Measurements from ENCODE around the gene SOWAHA. TPM values are rescaled to one million over a fixed set of nuclear protein-coding genes. Genes with fewer than 3 reads are reported as not detected.

SOWAHA gene
- total RNA-seq, 1 experiment from 2014 or later, result 0.39 TPM

GRCh38 chr5:132850066-132850465, 37.0 kb downstream of the SOWAHA start:
- Histone ChIP-seq H3K4me2 (ENCODE audit: low read length) (no peak overlapping the region), H3K36me3 (ENCODE audit: control insufficient read depth in 1 of 2, insufficient read depth in 2 of 2, low read length in 2 of 2) (no peaks in the 10 kb centered on the region), H3K27me3 (ENCODE audit: insufficient read depth, low read length) (no peaks in the 10 kb centered on the region), H4K20me1 (ENCODE audit: insufficient read depth) (no peaks in the 10 kb centered on the region), H3K4me1 (ENCODE audit: control insufficient read depth in 1 of 2, insufficient read depth in 2 of 2, low read length in 2 of 2) (no peaks in the 10 kb centered on the region), H3K4me3 (replicated peaks in 1 of 2; ENCODE audit: low read depth in 1 of 2, low read length in 2 of 2) (no peak overlapping the region), H3K27ac (ENCODE audit: low read depth, low read length) (no peak overlapping the region), H3K9ac (ENCODE audit: low read length) (no peak overlapping the region), H3K9me2 (ENCODE audit: insufficient read depth) (no peaks in the 10 kb centered on the region), H2AFZ (ENCODE audit: low read depth, low read length, poor library complexity, severe bottlenecking) (no peak overlapping the region), H3K9me3 (ENCODE audit: control insufficient read depth in 1 of 2, insufficient read depth in 1 of 2, low read depth in 1 of 2, low read length in 2 of 2) (no peaks in the 10 kb centered on the region), H3K79me2 (ENCODE audit: insufficient read depth, low read length) (no peaks in the 10 kb centered on the region)
- CTCF ChIA-PET, result interaction anchor here (1.3 kb wide), 1 partner anchor 30 kb away, joined by 3 read pairs; no protein-coding TSS in a partner anchor
- intact Hi-C loops (cut with micrococcal nuclease), result no loop called here
- RAD21 ChIA-PET (ENCODE audit: low non-redundant PET in 1 of 2, low total read pairs in 2 of 2, uncharacterized antibody in 2 of 2, unreplicated experiment in 2 of 2), result no interaction called here
- POLR2A ChIA-PET, result no interaction called here
- no peak for DNase-seq (ENCODE audit: low read depth, low spot score)
- BruUV-seq (replicated peaks), result no TSS peak
- TF ChIP-seq YY1 (IDR thresholded peaks at IDR 0.05; ENCODE audit: extremely low read depth, insufficient replicate concordance, low read depth, low read length), result no peak
- no peak for TF ChIP-seq CBX3 (IDR thresholded peaks at IDR 0.05; ENCODE audit: low read depth)
- no peak for TF ChIP-seq POLR2A (IDR thresholded peaks at IDR 0.05; ENCODE audit: borderline replicate concordance, extremely low read depth, insufficient read depth, insufficient read length)
- no peak for TF ChIP-seq CTCF (IDR thresholded peaks at IDR 0.05 in 2 of 3, conservative IDR thresholded peaks at IDR 0.05 in 1 of 3; ENCODE audit: borderline replicate concordance in 1 of 3, insufficient read depth in 1 of 3, low read depth in 2 of 3, low read length in 2 of 3)
- no peak for TF ChIP-seq TCF7L2 (IDR thresholded peaks at IDR 0.05; ENCODE audit: borderline replicate concordance, extremely low read depth, insufficient read depth, insufficient read length)
- no peak for TF ChIP-seq EZH2 (IDR thresholded peaks at IDR 0.05)
- TF ChIP-seq FOSL1 (IDR thresholded peaks at IDR 0.05; ENCODE audit: low read depth), result no peak
- TF ChIP-seq SP1 (IDR thresholded peaks at IDR 0.05; ENCODE audit: low read depth), result no peak
- no peak for TF ChIP-seq ZNF274 (IDR thresholded peaks at IDR 0.05; ENCODE audit: low read depth, low read length)
- no peak for TF ChIP-seq CEBPB (IDR thresholded peaks at IDR 0.05; ENCODE audit: low read depth)
- TF ChIP-seq ATF3 (IDR thresholded peaks at IDR 0.05), result no peak
- no peak for TF ChIP-seq JUND (IDR thresholded peaks at IDR 0.05)
- no peak for TF ChIP-seq SIN3A (IDR thresholded peaks at IDR 0.05; ENCODE audit: low read depth)
- TF ChIP-seq SRF (IDR thresholded peaks at IDR 0.05; ENCODE audit: low read depth), result no peak
- no peak for TF ChIP-seq POLR2AphosphoS5 (IDR thresholded peaks at IDR 0.05; ENCODE audit: low read depth, low read length)
- no peak for TF ChIP-seq EZH2phosphoT487 (IDR thresholded peaks at IDR 0.05; ENCODE audit: borderline replicate concordance)
- TF ChIP-seq EGR1 (IDR thresholded peaks at IDR 0.05; ENCODE audit: low read depth), result no peak
- no peak for TF ChIP-seq RAD21 (IDR thresholded peaks at IDR 0.05; ENCODE audit: low read depth)
- no peak for ATAC-seq

Data from HCT116 (cell line).